GM11168 (cell line): ENCODE results near the gene RMND5B.
"Not testable (repeated sequence)": the region's sequence is repeated elsewhere in the genome, so short reads cannot be mapped to it uniquely, and the experiment has no call there.

Source experiments
- in situ Hi-C: fragments of 300-500 bp; cut with MboI; formaldehyde crosslinking; loops from one replicate; pipeline ENCODE4 v1.12.0; 2022; ENCODE audit warnings: low sequenced_read_pairs; ENCODE audit not compliant: unreplicated experiment

RMND5B gene, protein sequence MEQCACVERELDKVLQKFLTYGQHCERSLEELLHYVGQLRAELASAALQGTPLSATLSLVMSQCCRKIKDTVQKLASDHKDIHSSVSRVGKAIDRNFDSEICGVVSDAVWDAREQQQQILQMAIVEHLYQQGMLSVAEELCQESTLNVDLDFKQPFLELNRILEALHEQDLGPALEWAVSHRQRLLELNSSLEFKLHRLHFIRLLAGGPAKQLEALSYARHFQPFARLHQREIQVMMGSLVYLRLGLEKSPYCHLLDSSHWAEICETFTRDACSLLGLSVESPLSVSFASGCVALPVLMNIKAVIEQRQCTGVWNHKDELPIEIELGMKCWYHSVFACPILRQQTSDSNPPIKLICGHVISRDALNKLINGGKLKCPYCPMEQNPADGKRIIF

DNA sequence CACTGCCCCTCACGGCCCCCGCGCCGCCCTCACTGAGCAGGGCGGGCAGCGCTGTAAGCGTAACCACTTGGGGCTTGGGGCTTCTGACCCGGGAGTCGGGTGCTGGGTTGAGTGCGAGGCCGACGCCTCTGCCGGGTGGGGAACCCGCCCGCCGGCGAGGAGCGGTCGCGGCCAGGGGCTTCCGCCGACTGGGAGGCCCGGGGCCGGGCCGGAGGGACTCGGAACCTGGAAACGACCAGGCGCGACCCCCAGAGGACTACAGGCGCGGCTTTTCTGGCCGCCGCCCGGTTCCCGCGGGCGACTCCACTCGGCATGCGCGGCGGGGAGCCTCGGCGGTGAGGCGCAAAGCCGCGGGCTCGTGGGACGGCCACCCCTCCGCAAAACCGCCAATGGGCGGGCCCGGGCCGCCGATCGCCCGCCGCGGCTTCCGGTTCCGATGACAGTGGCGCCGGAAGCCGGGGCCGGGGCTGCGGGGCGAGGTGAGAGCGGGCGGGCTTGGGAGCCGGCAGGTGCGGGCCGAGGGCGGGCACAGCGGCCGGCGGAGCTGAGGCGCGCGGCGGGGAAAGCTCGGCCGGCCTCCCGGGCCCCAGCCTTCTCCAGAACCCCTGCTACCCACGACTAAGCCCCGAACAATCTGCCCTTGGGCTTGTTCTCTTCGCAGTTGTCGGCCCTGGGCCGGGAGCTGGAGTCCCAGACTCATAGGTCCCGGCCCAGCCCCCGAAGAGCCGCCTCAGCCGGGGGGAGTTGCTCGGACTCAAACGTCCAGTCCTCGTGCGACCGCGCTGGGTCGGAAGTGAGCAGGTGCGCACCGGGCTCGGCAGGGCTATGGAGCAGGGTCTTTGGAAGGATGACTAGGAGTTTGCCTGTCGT, at the start of gene RMND5B:
Gene RMND5B (plus strand): TSS at position 439 of the 870 bp plus-strand sequence. CDS start 7,106 bp downstream, outside the sequence.
- in situ Hi-C loops: no loop called here

DNA sequence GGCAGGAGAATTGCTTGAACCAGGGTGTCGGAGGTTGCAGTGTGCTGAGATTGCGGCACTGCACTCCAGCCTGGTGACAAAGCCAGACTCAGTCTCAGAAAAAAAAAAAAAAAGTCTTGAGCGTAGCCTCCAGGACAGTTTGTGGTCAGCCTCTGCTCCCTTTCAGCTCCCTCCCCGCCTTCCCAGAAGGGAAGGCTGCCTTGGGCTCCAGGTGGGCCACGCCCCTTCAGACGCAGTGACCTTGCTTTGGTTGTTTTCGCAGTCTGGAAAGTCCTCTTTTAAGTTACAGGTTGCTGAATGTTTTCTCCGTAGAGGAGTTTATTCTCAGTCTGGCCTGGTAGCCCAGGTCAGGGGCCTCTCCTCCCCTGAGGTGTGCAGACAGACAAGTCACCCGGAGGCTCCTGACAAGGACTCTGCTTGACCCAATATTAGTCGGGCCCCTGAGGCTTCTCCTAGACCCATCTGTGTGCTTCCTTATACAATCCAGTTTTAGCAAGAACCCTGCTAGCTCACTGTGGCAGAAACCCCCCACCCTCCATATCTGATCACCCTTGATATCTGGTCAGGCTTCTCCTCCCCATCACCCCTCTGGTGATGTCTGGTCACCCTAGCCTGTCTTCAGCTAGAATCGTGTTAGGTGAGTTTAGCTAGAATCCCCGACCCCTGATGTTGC, 49.1 kb upstream of the RMND5B start:
- in situ Hi-C loops: no loop called here

DNA sequence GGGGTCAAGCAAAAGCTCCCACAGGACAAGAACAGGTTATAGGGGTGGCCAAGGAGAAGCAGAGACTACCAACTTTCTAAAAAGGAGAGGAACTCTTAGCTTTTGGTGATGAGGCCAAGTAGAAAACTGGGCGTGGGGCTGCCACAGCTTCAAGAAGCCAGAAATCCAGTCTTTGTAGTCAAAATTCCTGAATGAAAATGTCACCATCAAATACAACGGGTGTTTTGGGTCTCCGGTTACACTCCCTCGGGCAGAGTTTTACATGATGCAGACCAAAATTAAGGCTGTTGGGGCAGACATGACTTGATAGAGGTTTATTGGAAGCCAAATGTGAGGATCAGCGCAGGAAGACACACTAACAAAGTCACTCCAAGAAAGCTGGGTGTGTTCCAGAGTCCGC, 46.9 kb upstream of the RMND5B start:
- in situ Hi-C loops: no loop called here

DNA sequence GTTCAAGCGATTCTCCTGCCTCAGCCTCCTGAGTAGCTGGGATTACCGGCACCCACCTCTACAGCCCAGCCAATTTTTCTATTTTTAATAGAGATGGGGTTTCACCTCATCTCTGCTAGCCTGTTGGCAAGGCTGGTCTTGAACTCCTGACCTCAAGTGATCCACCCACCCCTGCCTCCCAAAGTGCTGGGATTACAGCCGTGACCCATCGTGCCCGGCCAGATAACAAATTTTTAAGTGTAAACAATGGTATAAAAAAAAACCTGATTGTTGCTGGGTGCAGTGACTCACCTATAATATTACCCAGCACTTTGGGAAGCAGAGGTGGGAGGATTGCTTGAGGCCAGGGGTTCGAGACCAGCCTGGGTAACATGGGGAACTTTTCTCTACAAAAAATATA, 45.5 kb upstream of the RMND5B start:
- in situ Hi-C loops: no loop called here

DNA sequence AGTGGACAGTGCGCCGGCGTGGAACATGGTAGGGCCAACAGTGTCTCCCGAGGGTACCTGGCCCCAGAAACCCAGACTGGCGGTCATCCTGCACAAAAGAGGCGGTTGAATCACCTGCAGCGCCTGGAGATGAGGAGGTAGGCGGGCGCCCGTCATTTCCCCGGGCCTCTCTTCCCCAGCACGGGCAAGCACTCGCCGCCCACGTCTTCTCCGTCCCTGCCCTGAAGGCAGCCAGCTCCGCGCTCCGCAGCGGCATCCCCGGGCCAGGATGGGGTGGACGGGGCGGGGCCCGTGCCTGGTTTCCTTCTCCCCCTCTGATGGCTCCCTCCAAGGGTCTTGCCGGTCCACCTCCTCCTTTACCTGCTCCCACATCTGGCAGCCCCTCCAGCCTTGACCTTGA, 44.5 kb upstream of the RMND5B start:
- in situ Hi-C loops: no loop called here

DNA sequence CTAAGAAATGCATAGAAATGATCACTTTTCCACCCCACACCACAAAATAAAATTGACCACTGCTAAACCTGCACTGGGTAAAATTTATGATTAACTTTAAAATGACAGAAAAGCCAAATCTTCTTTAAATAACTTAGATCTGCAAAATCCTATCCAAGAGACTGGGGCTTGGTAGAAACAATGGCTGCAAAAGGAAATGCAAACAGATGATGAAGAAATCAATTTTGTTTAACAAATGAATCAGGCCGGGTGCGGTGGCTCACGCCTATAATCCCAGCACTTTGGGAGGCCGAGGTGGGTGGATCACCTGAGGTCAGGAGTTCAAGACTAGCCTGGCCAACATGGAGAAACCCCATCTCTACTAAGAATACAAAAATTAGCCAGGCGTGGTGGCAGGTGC, 43.6 kb upstream of the RMND5B start:
- in situ Hi-C loops: not testable (repeated sequence)

DNA sequence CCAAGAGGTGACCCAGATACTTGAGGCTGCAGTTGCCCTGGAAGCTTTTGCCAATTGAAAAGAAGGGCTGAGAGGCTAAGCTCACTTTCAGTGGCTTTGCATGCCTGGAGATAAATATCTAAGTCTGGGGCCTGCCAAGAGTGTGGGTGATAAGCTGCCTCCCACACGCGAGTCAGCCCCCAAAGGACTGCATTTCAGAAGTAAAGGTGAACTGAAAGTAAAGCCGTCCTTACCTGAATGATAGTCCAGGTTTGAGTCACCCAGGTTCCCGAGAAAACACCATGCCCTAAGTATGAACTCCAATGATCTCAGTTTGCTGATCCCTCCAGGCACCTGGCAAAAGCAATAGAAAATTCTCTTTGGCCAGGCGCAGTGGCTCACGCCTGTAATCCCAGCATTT, 40.0 kb upstream of the RMND5B start:
- in situ Hi-C loops: no loop called here

DNA sequence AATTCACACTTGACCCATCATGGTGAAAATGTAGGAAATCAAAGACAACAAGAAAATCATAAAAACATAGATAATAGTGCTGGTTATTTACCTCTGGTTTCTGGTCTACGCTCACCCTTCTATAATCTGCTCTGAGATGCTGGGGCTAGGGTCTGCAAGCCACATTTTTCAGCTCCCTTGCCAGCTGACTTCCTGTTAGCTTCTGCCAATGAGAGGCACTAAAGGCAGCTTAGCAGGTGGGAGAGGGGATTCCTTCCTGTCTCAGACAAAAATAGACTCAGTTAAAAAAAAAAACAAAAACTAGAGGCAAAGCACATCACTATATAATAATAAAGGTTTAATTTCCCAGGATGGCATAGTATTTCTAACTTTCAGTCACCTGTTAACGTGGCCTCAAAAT, 37.7 kb upstream of the RMND5B start:
- in situ Hi-C loops: no loop called here

DNA sequence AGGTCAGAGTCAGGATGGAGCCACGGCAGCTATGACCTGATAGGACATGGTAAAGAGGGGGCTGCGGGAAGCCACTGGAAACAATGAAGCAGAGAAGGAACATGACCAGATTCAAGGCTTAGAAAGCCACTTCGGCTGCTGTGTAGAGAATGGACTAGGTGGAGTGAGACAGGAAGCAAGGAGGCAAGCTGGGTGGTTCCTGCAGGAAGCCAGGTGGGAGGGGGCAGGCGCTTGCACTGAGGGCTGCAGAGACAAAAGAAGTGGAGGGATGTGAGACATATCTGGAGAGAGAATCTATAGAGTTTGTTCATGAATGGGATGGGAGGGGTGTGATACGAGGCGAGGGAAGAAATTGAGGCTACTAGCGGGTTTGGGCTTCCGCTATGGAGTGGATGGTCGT, 36.5 kb upstream of the RMND5B start:
- in situ Hi-C loops: no loop called here

DNA sequence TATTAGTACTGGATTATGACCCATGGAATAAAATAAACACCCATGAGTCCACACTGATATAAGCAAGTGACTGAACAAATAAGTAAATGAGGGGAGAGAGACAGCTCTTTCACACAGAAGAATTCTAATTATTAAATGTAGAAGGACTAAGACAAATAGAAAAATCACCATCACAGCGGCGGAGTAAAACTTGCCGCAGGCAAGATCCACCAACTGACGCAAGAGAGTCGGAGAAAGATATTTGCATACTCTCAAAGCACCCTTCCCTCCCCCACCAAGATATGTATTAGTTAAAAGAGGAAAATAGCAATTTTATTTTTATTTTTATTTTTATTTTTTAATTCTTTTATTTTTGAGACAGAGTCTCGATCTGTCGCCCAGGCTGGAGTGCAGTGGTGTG, 32.1 kb upstream of the RMND5B start:
- in situ Hi-C loops: no loop called here

DNA sequence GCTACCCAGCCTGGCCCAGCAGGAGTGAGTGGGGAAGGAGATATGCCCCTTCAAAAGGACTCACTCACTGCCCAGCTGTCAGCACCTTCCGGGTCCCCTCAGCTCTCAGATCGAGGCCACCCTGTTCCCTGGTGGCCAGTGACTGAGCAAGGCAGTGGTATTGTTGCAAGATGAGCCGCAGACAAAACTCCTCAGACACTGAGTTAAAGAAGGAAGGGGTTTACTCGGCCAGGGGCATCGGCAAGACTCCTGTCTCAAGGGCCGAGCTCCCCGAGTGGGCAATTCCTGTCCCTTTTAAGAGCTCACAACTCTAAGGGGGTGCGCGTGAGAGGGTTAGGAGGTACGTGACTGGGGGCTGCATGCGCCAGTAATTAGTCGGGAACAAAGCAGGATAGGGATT, 27.2 kb upstream of the RMND5B start:
- in situ Hi-C loops: no loop called here

DNA sequence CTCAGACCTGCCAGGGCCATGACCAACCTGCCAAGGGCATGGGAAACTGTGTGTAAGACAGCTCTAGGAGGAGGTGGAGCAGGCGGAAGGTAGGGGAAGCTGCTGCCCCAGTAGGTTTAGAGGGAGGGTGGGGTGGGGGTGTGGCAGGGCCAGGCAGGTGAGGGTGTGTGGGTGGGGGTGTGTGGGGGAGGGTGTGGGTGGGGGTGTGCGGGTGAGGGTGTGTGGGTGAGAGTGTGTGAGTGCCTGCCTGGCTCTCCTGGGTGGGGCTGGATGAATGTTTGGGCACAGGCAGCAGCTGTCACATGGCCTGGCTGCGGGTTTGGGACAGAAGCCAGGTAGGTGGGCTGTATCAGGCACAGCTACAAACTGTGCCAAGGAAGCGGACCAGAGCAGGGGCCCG, 26.3 kb upstream of the RMND5B start:
- in situ Hi-C loops: no loop called here

DNA sequence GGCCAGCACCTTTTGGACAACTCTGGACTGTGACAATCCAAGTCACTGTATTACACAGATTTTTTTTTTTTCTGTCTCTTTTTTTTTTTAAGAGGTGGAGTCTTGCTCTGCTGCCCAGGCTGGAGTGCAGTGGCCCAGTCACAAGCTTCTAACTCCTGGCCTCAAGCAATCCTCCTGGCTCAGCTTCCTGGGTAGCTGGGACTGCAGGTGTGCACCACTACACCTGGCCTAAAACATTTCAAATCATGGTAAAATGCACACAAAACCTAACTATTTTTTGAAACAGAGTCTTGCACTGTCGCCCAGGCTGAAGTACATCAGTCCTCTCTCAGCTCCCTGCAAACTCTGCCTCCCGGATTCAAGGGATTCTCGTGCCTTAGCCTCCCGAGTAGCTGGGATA, 24.7 kb upstream of the RMND5B start:
- in situ Hi-C loops: no loop called here

DNA sequence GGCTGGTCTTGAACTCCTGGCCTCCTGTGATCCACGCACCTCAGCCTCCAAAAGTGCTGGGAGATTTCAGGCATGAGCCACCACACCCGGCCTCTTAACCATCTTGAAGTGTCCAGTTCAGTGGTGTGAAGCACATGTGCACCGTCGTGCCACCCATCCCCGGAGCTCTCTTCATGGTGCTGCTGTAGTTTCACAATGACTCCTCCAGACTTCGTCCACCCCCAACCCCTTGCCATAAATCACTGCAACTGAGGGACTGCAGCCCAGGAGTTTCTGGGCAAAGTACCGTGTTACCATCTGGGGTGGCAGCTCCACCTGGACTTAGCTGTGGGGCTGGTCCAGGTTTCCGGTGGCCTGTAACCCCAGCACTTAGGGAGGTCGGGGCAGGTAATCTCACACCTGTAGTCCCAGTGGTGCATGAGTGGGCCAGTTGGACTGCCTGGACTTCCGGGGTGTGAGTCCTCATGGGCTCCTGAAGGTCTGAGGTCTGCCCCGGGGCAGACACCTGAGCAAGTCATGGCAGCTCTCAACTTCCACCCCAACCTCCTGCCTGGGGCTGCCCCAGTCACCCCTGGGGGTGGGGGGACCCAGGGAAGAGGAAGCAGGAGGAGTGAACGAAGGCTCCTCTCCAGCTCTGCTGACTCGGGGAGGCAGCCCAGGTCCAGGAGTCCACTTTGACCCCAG, 24.1 kb upstream of the RMND5B start:
- in situ Hi-C loops: no loop called here

DNA sequence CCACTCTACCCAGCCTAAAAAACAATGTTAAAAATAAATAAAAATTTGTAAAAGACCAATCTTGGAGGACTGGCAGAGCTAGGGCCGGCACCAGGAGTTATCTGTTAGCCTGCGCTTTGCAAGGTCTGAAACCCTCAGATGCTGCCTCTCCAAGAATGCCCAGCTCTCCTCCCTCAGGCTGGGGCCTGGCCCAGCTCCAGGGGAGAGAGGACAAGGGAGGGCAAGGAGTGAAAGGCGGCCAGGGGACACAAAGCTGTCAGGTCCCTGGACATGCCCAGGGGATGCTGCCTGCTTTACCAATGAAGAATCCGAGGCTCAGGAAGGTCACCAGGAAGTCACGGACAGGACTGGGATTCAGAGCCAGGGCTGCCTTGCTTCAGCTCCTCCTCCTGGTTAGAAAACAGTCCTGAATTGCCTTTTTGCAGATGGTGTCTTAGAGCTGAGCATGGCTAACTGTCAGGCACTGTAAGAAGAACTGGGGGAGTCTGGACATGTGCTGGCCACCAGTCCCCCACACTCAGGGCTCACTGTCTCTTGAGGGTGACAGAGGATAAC, 23.0 kb upstream of the RMND5B start:
- in situ Hi-C loops: no loop called here

DNA sequence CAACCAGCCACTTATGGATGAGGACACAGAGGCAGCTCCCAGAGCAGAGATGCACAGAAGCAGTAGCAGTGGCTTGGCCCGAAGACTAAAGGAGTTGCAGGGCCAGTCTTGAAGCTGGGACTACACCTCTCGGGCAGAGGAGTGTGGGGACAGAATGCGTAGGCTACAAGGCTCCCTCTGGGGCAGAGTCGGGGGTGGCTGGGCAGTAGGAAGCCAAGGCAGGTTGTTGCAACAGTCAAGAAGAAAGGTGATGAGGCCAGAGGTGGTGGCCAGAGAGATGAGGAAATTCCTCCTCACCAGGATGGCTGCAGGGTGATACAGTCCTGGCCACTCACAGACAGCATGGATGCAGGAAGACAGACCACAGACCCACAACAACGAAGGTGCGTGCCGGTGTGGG, 22.4 kb upstream of the RMND5B start:
- in situ Hi-C loops: no loop called here

DNA sequence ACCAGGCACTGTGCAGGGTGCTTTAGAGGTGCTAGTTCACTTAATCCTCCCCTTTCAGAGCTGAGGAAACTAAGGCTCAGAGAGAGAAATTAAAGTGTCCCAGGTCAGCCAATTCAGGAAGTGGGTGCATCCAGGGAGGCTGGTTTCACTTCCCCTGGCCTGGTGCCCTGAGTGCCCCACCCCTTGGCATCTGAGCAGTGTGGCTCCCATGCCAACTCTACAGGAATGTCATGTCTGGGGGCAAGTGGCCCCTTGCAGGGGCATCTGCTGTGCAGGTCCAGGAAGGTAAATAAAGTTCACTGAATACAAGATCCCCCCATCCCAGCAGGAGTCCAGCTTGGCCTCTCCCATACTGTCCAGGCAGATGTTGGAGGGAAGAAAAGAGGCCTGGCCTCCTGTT, 21.8 kb upstream of the RMND5B start:
- in situ Hi-C loops: no loop called here

DNA sequence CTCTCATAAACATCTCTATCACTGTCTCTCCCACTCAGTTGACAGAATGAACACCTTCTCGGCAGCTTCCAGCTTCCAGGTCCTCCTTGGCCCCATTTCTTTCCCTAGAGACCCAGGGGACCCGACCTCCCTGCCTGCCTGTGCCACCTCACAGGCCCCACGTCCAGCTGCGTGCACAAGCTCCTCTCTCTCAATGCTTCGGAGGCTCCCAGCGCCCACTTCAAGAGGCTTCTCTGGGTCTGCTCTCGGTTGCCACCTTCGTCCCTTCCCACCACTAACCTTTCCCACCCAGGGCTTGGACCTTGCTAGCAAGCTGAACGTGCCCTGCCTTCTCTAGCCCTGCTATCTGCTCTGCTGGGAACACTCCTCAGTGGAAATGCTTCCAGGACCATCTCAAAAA, 20.3 kb upstream of the RMND5B start:
- in situ Hi-C loops: no loop called here

DNA sequence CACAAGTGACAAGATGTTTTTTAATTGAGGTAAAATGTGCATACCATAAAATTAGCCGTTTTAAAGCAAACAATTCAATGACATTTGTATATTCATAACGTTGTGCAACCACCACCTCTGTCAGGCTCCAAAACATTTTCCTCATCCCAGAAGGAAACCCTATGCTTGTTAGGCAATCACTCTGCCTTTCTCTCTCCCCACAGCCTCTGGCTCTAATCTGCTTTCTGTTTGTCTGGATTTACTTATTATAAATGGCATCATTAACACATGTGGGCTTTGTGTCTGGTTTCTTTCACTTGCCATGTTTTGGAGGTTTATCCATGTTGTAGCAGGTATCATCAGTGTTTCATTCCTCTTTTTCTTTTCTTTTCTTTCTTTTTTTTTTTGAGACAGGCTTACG, 18.9 kb upstream of the RMND5B start:
- in situ Hi-C loops: no loop called here

DNA sequence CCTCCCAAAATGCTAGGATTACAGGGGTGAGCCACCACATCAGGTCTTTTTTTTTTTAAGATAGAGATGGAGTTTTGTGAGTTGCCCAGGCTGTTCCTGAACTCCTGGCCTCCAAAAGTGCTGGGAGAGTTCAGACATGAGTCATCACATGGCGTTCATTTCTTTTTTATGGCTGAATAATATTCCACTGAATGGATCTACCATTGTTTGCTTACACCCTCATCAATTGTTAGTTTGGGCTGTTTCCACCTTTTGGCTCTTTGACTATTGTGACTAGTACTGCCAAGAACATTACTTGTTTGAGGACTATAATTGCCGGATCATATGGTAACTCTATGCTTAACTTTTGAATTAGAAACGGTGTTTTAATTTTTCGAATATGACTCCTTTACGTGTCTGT, 18.3 kb upstream of the RMND5B start:
- in situ Hi-C loops: no loop called here
